A549 (cell line): ENCODE results near the gene HOATZ. TPM values are rescaled to one million over a fixed set of nuclear protein-coding genes. Genes with fewer than 3 reads are reported as not detected.

Source experiments
- ATAC-seq, 2 experiments: fragments of 200-7000 bp in 1 of 2; fragments of >200 bp in 1 of 2; cut with Nextera tagmentation in 1 of 2; cut with Tn5 transposase in 1 of 2; 3 replicates each; pipeline versions ENCODE4 v1.8.0 to v1.9.1; 2018 to 2020; ENCODE audit warnings: mild to moderate bottlenecking in 1 of 2, moderate library complexity in 1 of 2
- CTCF ChIA-PET: fragments of 300-600 bp; sonication (Branson Sonifier 250); formaldehyde crosslinking; extraction: SDS; loops from one replicate; lab custom pipeline; 2021; ENCODE audit warnings: antibody characterized with exemption, inconsistent platforms; lab: Yijun Ruan, JAX
- POLR2A ChIA-PET: fragments of 350-600 bp; formaldehyde crosslinking; extraction: SDS; loops from one replicate; lab custom pipeline; 2021; ENCODE audit warnings: antibody characterized with exemption, inconsistent platforms; lab: Yijun Ruan, JAX
- DNase-seq, 2 experiments: peaks; one replicate each; pipeline versions ENCODE4 v3.0.0 to v3.0.0-alpha.2; 2011 to 2016; ENCODE audit warnings: low read depth in 1 of 2, low spot score in 1 of 2
- FAIRE-seq: peaks from 2 replicates; lab custom pipeline; 2011; peaks lifted over from hg19 to GRCh38; lab: Jason Lieb, UNC
- H3K27ac ChIP-seq, 2 experiments: fragments of >200 bp; sonication (Bioruptor Twin); formaldehyde crosslinking; 3 replicates each; pipeline ENCODE4 v1.5.1; 2016 to 2017
- H3K4me1 ChIP-seq: fragments of >200 bp; sonication (Bioruptor Twin); formaldehyde crosslinking; 3 replicates; pipeline ENCODE4 v1.6.1; 2016
- H3K4me2 ChIP-seq: fragments of >200 bp; sonication (Bioruptor Twin); formaldehyde crosslinking; 3 replicates; pipeline ENCODE4 v1.6.1; 2016
- H3K4me3 ChIP-seq: fragments of >200 bp; sonication (Bioruptor Twin); formaldehyde crosslinking; 3 replicates; pipeline ENCODE4 v1.5.1; 2016
- H3K9me3 ChIP-seq: fragments of >200 bp; sonication (Bioruptor Twin); formaldehyde crosslinking; 3 replicates; pipeline ENCODE4 v1.6.1; 2016
- CBX2 ChIP-seq: fragments of 200-600 bp; sonication (generic); IDR thresholded peaks from 2 replicates; pipeline ENCODE4 v1.6.1; 2016; ENCODE audit warnings: low read depth, mild to moderate bottlenecking, borderline replicate concordance
- CEBPB ChIP-seq, 2 experiments: fragments of >200 bp in 1 of 2; sonication (Bioruptor Twin) in 1 of 2; formaldehyde crosslinking in 1 of 2; IDR thresholded peaks; 2 replicates each; pipeline ENCODE4 v1.6.1; 2012 to 2016
- EHF ChIP-seq: fragments of 250-450 bp; sonication (Bioruptor Pico); IDR thresholded peaks from 2 replicates; pipeline ENCODE4 v1.5.0; 2020; ENCODE audit warnings: mild to moderate bottlenecking
- FOSB ChIP-seq: fragments of 250-450 bp; sonication (Bioruptor Pico); IDR thresholded peaks from 2 replicates; pipeline ENCODE4 v1.5.0; 2020; ENCODE audit warnings: mild to moderate bottlenecking, moderate library complexity
- FOXS1 ChIP-seq: fragments of 250-450 bp; sonication (Bioruptor Pico); IDR thresholded peaks from 2 replicates; pipeline ENCODE4 v1.5.0; 2020; ENCODE audit warnings: mild to moderate bottlenecking, moderate library complexity
- GATA3 ChIP-seq: IDR thresholded peaks from 2 replicates; pipeline ENCODE4 v1.6.1; 2012; ENCODE audit warnings: borderline replicate concordance
- HDAC2 ChIP-seq: fragments of 200-600 bp; sonication (generic); IDR thresholded peaks from 2 replicates; pipeline ENCODE4 v1.6.1; 2016
- HOXA7 ChIP-seq: fragments of 250-450 bp; sonication (Bioruptor Pico); IDR thresholded peaks from 2 replicates; pipeline ENCODE4 v1.5.0; 2020; ENCODE audit warnings: mild to moderate bottlenecking, moderate library complexity
- HOXB13 ChIP-seq: fragments of 250-450 bp; sonication (Bioruptor Pico); IDR thresholded peaks from 2 replicates; pipeline ENCODE4 v1.5.0; 2020; ENCODE audit warnings: low read depth, mild to moderate bottlenecking, moderate library complexity
- KDM1A ChIP-seq: fragments of 200-600 bp; sonication (generic); IDR thresholded peaks from 2 replicates; pipeline ENCODE4 v1.6.1; 2016; ENCODE audit warnings: low read depth, mild to moderate bottlenecking
- MAZ ChIP-seq: fragments of 150-350 bp; IDR thresholded peaks from 2 replicates; pipeline ENCODE4 v1.6.1; 2014; ENCODE audit warnings: antibody characterized with exemption, low read depth, low read length, borderline replicate concordance
- MYC ChIP-seq: IDR thresholded peaks from 2 replicates; pipeline ENCODE4 v1.6.1; 2012; ENCODE audit warnings: mild to moderate bottlenecking, inconsistent platforms, low read length, improper control_type of control experiment, borderline replicate concordance
- NR3C1 ChIP-seq: fragments of >200 bp; sonication (Bioruptor Twin); formaldehyde crosslinking; IDR thresholded peaks from 3 replicates; pipeline ENCODE4 v1.6.1; 2017
- RAD21 ChIP-seq, 2 experiments: fragments of >200 bp in 1 of 2; sonication (Bioruptor Twin) in 1 of 2; formaldehyde crosslinking in 1 of 2; IDR thresholded peaks in 1 of 2; conservative IDR thresholded peaks in 1 of 2; 2 replicates in 1 of 2; 3 replicates in 1 of 2; pipeline ENCODE4 v1.6.1; 2012 to 2018; ENCODE audit warnings: inconsistent platforms in 1 of 2
- RARB ChIP-seq: fragments of 250-450 bp; sonication (Bioruptor Pico); IDR thresholded peaks from 2 replicates; pipeline ENCODE4 v1.8.0; 2021; ENCODE audit warnings: mild to moderate bottlenecking, moderate library complexity
- RNF2 ChIP-seq: fragments of 200-600 bp; sonication (generic); IDR thresholded peaks from 2 replicates; pipeline ENCODE4 v1.6.1; 2016; ENCODE audit warnings: low read depth, mild to moderate bottlenecking, antibody characterized with exemption, moderate library complexity, borderline replicate concordance
- SMC3 ChIP-seq: fragments of >200 bp; sonication (Bioruptor Twin); formaldehyde crosslinking; IDR thresholded peaks from 3 replicates; pipeline ENCODE4 v1.6.1; 2018; ENCODE audit warnings: inconsistent platforms
- ZC3H11A ChIP-seq: fragments of 450-650 bp; IDR thresholded peaks from 2 replicates; pipeline ENCODE4 v1.6.1; 2014; ENCODE audit warnings: antibody characterized with exemption, mild to moderate bottlenecking
- ZFP36 ChIP-seq: fragments of 450-650 bp; IDR thresholded peaks from 2 replicates; pipeline ENCODE4 v1.6.1; 2014; ENCODE audit warnings: borderline replicate concordance; ENCODE audit not compliant: partially characterized antibody
- WGBS: methylation state at CpG from one replicate; pipeline ENCODE4 v1.1.6; 2017; ENCODE audit errors: missing lambda C conversion rate; 5-methylcytosine and 5-hydroxymethylcytosine counted together
- polyA plus RNA-seq, 4 experiments: library from polyadenylated mRNA; depleted of rRNA in 3 of 4; stranded (reverse); fragments of >200 nt; fragmentation: RNase III in 1 of 4; extraction: RNeasy Plus Mini Kit Qiagen cat#74134 plus additional on column Dnase treatment in 1 of 4; gene quantifications; 2 replicates in 3 of 4; 3 replicates in 1 of 4; pipeline ENCODE4 v1.2.3, GENCODE V29; 2011 to 2017
- TF ChIP-seq, protein P1 (sequence below): fragments of 200-600 bp; sonication (generic); IDR thresholded peaks from 2 replicates; pipeline ENCODE4 v1.6.1; 2016; ENCODE audit warnings: antibody characterized with exemption, mild to moderate bottlenecking, moderate library complexity
- TF ChIP-seq, protein P2 (sequence below): fragments of 250-450 bp; sonication (Bioruptor Pico); IDR thresholded peaks from 2 replicates; pipeline ENCODE4 v1.5.0; 2020; ENCODE audit warnings: low read depth, mild to moderate bottlenecking, moderate library complexity
- TF ChIP-seq, protein P3 (sequence below): fragments of >200 bp; sonication (Bioruptor Twin); formaldehyde crosslinking; IDR thresholded peaks from 2 replicates; pipeline ENCODE4 v1.6.1; 2016
- TF ChIP-seq, protein P4 (sequence below): IDR thresholded peaks from 2 replicates; pipeline ENCODE4 v1.6.1; 2012

HOATZ gene
- polyA plus RNA-seq, 2 of the 4 experiments (the other 2 are of a cell fraction) = not detected

DNA sequence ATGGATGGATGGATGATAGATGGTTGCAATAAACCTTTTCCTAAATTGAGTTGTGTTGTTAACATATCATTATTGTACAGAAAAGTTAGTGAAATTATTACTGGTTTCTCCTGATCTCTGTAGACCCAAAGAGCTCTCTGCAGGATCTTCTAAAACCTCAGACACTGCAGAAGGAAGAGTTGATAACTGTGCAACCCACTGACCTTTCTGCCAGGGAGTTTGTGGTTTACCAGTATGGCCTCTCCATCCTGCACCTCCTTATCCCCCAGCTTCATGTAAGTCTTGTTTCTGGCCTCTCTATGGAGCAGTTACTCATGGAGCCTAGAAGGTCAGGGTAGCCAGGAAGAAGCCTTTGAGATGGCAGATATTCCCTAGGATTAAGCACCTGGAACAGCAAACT, 48.0 kb upstream of the HOATZ start:
- DNase-seq = no peak
- TF ChIP-seq ZFP36 (no peak), FOXS1 (no peak), CBX2 (no peak), HOXA7 (no peak), CEBPB (IDR thresholded peaks at IDR 0.05) (no peak), GATA3 (no peak), MAZ (no peak), FOSB (CRISPR knock-in tag) (no peak), ZC3H11A (no peak), RARB (CRISPR knock-in tag) (no peak), SMC3 (no peak), HOXB13 (CRISPR knock-in tag) (no peak)
- TF ChIP-seq, protein P1, sequence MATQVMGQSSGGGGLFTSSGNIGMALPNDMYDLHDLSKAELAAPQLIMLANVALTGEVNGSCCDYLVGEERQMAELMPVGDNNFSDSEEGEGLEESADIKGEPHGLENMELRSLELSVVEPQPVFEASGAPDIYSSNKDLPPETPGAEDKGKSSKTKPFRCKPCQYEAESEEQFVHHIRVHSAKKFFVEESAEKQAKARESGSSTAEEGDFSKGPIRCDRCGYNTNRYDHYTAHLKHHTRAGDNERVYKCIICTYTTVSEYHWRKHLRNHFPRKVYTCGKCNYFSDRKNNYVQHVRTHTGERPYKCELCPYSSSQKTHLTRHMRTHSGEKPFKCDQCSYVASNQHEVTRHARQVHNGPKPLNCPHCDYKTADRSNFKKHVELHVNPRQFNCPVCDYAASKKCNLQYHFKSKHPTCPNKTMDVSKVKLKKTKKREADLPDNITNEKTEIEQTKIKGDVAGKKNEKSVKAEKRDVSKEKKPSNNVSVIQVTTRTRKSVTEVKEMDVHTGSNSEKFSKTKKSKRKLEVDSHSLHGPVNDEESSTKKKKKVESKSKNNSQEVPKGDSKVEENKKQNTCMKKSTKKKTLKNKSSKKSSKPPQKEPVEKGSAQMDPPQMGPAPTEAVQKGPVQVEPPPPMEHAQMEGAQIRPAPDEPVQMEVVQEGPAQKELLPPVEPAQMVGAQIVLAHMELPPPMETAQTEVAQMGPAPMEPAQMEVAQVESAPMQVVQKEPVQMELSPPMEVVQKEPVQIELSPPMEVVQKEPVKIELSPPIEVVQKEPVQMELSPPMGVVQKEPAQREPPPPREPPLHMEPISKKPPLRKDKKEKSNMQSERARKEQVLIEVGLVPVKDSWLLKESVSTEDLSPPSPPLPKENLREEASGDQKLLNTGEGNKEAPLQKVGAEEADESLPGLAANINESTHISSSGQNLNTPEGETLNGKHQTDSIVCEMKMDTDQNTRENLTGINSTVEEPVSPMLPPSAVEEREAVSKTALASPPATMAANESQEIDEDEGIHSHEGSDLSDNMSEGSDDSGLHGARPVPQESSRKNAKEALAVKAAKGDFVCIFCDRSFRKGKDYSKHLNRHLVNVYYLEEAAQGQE = no peak
- TF ChIP-seq, protein P2, sequence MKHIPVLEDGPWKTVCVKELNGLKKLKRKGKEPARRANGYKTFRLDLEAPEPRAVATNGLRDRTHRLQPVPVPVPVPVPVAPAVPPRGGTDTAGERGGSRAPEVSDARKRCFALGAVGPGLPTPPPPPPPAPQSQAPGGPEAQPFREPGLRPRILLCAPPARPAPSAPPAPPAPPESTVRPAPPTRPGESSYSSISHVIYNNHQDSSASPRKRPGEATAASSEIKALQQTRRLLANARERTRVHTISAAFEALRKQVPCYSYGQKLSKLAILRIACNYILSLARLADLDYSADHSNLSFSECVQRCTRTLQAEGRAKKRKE (CRISPR knock-in tag) = no peak
- TF ChIP-seq, protein P3, sequence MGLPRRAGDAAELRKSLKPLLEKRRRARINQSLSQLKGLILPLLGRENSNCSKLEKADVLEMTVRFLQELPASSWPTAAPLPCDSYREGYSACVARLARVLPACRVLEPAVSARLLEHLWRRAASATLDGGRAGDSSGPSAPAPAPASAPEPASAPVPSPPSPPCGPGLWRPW = no peak
- TF ChIP-seq, protein P4, sequence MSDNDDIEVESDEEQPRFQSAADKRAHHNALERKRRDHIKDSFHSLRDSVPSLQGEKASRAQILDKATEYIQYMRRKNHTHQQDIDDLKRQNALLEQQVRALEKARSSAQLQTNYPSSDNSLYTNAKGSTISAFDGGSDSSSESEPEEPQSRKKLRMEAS = no peak
- TF ChIP-seq, all 56 proteins: peak for 0
- CTCF ChIA-PET = no interaction called here
- Histone ChIP-seq H3K4me1 (no peaks in the 10 kb centered on the region), H3K9me3 (no peaks in the 10 kb centered on the region), H3K4me3 (no peak overlapping the region), H3K4me2 (no peak overlapping the region), H3K27ac (no peak overlapping the region)
- POLR2A ChIA-PET = no interaction called here
- FAIRE-seq = no peak
- ATAC-seq = no peak

DNA sequence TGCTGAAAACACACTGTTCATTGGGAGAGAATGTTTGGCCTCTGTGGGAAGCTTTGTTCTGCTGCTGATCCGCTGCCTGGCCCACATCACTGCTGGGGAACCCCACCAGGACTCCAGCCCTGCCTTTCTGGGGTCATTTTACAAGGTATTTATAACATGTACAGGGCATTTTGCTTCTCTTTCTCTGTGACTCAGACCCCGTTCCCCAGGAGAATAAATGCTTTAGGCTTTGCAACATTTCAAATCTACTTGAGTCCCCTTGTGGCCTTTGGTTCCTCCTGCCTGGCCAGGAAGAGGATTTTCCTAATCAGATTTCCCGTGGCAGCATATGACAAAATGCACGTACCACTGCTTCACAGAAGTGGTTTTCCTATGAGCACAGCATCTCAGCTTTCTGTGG, 45.4 kb upstream of the HOATZ start:
- Histone ChIP-seq H3K4me1 (no peaks in the 10 kb centered on the region), H3K27ac (no peak overlapping the region), H3K4me2 (no peak overlapping the region), H3K4me3 (no peak overlapping the region), H3K9me3 (no peaks in the 10 kb centered on the region)
- ATAC-seq (no peak), DNase-seq (no peak), FAIRE-seq (no peak)
- CTCF ChIA-PET = no interaction called here
- WGBS = 45% methylated on average over 4 of the region's 4 CpGs
- POLR2A ChIA-PET = no interaction called here
- no peak for TF ChIP-seq CBX2
- TF ChIP-seq MYC = no peak
- no peak for TF ChIP-seq RNF2
- TF ChIP-seq, protein P4 = no peak
- TF ChIP-seq ZC3H11A = no peak
- TF ChIP-seq HDAC2 = no peak

DNA sequence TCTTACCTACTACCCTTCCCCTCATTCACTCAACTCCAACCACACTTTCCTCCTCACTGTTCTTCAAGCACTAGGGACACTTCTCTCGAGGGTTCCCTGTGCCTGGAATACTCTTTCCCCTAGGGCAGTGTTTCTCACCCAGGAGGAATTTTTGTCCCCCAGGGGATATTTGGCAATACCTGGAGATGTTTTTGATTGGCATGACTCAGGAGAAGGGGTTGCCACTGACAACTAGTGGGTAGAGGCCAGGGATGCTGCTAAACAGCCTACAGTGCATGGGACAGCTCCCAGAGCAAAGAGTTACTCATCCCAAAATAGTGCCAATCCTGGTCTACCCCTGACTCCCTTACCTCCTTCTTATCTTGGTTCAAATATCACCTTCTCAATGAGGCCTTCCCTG, 42.4 kb upstream of the HOATZ start:
- Histone ChIP-seq H3K9me3 (no peaks in the 10 kb centered on the region; the same call in 2 of the 3 replicates), H3K4me3 (no peak overlapping the region), H3K4me1 (no peaks in the 10 kb centered on the region), H3K4me2 (no peak overlapping the region), H3K27ac (no peak overlapping the region)
- no peak for ATAC-seq
- FAIRE-seq = no peak
- WGBS = 15% methylated on average over 1 of the region's 1 CpG
- ChIA-PET POLR2A (no interaction called here), CTCF (no interaction called here)
- no peak for DNase-seq
- no peak for TF ChIP-seq KDM1A
- TF ChIP-seq HDAC2 = no peak
- TF ChIP-seq HOXB13 (CRISPR knock-in tag) = no peak
- TF ChIP-seq, protein P1 = no peak
- no peak for TF ChIP-seq RAD21 (conservative IDR thresholded peaks at IDR 0.05 in 1 of 2, IDR thresholded peaks at IDR 0.05 in 1 of 2)
- no peak for TF ChIP-seq NR3C1
- TF ChIP-seq EHF (CRISPR knock-in tag) = no peak
